Lower leg skin (tissue), 3 donors: ENCODE measurements around the gene OLFML2B.

Source experiments
- POLR2A ChIP-seq, 2 donors: fragments of 450-650 bp; IDR thresholded peaks; one replicate each; pipeline ENCODE4 v1.6.1; 2016 to 2017; ENCODE audit warnings: antibody characterized with exemption in 2 of 2, mild to moderate bottlenecking in 1 of 2, moderate library complexity in 1 of 2
- TF ChIP-seq, protein P1 (sequence below), 3 donors: fragments of 450-650 bp; IDR thresholded peaks; one replicate each; pipeline ENCODE4 v1.5.1; 2016; ENCODE audit warnings: antibody characterized with exemption in 3 of 3, mild to moderate bottlenecking in 3 of 3, moderate library complexity in 2 of 3

DNA sequence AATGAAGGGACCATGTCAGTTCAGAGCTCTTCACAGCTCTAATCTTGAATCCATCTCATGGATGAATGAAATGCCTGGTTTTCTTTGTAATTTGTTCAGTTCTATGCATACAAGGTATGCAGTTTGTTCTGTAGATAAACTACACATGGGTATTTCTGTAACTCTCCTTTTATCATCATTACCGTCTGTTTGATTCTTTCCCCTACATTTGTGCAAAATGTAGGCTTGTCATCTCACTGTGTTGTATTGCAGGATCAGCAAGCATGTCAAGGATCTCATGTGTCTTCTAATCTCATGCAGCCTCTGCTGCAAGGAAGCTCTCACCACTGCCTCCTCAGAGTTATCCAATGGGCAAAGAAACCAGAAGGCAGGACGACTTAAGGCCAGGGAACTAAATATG lies 79.3 kb downstream of the OLFML2B start:
- TF ChIP-seq POLR2A (IDR thresholded peaks at IDR 0.05): no peak
- TF ChIP-seq, protein P1, sequence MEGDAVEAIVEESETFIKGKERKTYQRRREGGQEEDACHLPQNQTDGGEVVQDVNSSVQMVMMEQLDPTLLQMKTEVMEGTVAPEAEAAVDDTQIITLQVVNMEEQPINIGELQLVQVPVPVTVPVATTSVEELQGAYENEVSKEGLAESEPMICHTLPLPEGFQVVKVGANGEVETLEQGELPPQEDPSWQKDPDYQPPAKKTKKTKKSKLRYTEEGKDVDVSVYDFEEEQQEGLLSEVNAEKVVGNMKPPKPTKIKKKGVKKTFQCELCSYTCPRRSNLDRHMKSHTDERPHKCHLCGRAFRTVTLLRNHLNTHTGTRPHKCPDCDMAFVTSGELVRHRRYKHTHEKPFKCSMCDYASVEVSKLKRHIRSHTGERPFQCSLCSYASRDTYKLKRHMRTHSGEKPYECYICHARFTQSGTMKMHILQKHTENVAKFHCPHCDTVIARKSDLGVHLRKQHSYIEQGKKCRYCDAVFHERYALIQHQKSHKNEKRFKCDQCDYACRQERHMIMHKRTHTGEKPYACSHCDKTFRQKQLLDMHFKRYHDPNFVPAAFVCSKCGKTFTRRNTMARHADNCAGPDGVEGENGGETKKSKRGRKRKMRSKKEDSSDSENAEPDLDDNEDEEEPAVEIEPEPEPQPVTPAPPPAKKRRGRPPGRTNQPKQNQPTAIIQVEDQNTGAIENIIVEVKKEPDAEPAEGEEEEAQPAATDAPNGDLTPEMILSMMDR (IDR thresholded peaks at IDR 0.05): no peak
